GM12878 (cell line): ENCODE results near the gene SYNGR4. TPM values are rescaled to one million over a fixed set of nuclear protein-coding genes. Genes with fewer than 3 reads are reported as not detected.

ENCODE experiments used
- ATAC-seq: fragments of 200-7000 bp; cut with Tn5 transposase; 3 replicates; pipeline ENCODE4 v1.9.1; 2020; ENCODE audit warnings: mild to moderate bottlenecking, moderate library complexity
- BruUV-seq: library from RNA; stranded (reverse); fragments of 400-500 nt; replicated peaks from 2 replicates; lab custom pipeline; 2021; lab: Mats Ljungman, UMichigan
- CTCF ChIA-PET: fragments of 300-600 bp; sonication (Branson Sonifier 250); formaldehyde crosslinking; extraction: SDS; loops from one replicate; lab custom pipeline; 2021; ENCODE audit warnings: inconsistent platforms; lab: Yijun Ruan, JAX
- POLR2A ChIA-PET: fragments of 350-600 bp; formaldehyde crosslinking; extraction: SDS; loops from one replicate; lab custom pipeline; 2021; ENCODE audit warnings: inconsistent platforms; lab: Charles Lee
- RAD21 ChIA-PET: fragments of 300-600 bp; sonication (Branson Sonifier 250); formaldehyde crosslinking; loops from one replicate; lab custom pipeline; 2023; ENCODE audit warnings: antibody characterized with exemption; ENCODE audit not compliant: unreplicated experiment; lab: Charles Lee
- SMC1A ChIA-PET: fragments of 300-600 bp; sonication (Branson Sonifier 250); formaldehyde crosslinking; loops from one replicate; lab custom pipeline; 2023; ENCODE audit not compliant: unreplicated experiment, uncharacterized antibody; lab: Charles Lee
- DNase-seq: peaks from one replicate; pipeline ENCODE4 v3.0.0-alpha.2; 2011; ENCODE audit warnings: low read depth, low spot score
- FAIRE-seq: peaks from 3 replicates; lab custom pipeline; 2011; peaks lifted over from hg19 to GRCh38; lab: Jason Lieb, UNC
- H2AFZ ChIP-seq: 2 replicates; pipeline ENCODE4 v1.6.0; 2011; ENCODE audit warnings: low read depth, low read length, control low read depth; ENCODE audit not compliant: control insufficient read depth
- H3K27ac ChIP-seq: 2 replicates; pipeline ENCODE4 v1.5.1; 2011; ENCODE audit warnings: control low read depth; ENCODE audit not compliant: control insufficient read depth, insufficient read depth
- H3K27me3 ChIP-seq, 2 experiments: replicated peaks in 1 of 2; 2 replicates each; pipeline versions ENCODE4 v1.6.0 to v1.6.1; 2011; ENCODE audit warnings: low read length in 1 of 2; ENCODE audit not compliant: control insufficient read depth in 2 of 2, insufficient read depth in 2 of 2
- H3K36me3 ChIP-seq, 2 experiments: 2 replicates each; pipeline ENCODE4 v1.5.1; 2011; ENCODE audit warnings: low read length in 1 of 2; ENCODE audit not compliant: control insufficient read depth in 2 of 2, insufficient read depth in 2 of 2
- H3K4me1 ChIP-seq: 2 replicates; pipeline ENCODE4 v1.6.1; 2011; ENCODE audit warnings: mild to moderate bottlenecking, low read length, moderate library complexity, mixed read lengths; ENCODE audit not compliant: control insufficient read depth, insufficient read depth
- H3K4me2 ChIP-seq: 2 replicates; pipeline ENCODE4 v1.6.0; 2011; ENCODE audit warnings: control low read depth; ENCODE audit not compliant: control insufficient read depth, insufficient read depth
- H3K4me3 ChIP-seq: fragments of 200-600 bp; sonication (generic); 2 replicates; pipeline ENCODE4 v1.5.1; 2016
- H3K79me2 ChIP-seq: 2 replicates; pipeline ENCODE4 v1.6.0; 2011; ENCODE audit warnings: low read length; ENCODE audit not compliant: control insufficient read depth, insufficient read depth
- H3K9ac ChIP-seq: 2 replicates; pipeline ENCODE4 v1.8.0; 2011; ENCODE audit warnings: low read length, control low read depth, mixed read lengths; ENCODE audit not compliant: control insufficient read depth, insufficient read depth
- H3K9me3 ChIP-seq: replicated peaks from 3 replicates; pipeline ENCODE4 v1.5.1; 2011; ENCODE audit warnings: mild to moderate bottlenecking, low read length; ENCODE audit not compliant: control insufficient read depth, insufficient read depth
- H4K20me1 ChIP-seq: 2 replicates; pipeline ENCODE4 v1.6.0; 2011; ENCODE audit not compliant: control insufficient read depth, insufficient read depth
- RUNX3 ChIP-seq: IDR thresholded peaks from 2 replicates; pipeline ENCODE4 v1.6.1; 2012; ENCODE audit warnings: low read length, inconsistent platforms
- SIX5 ChIP-seq: IDR thresholded peaks from 2 replicates; pipeline ENCODE4 v1.6.1; 2011; ENCODE audit warnings: mild to moderate bottlenecking, low read depth, low read length, moderate library complexity; ENCODE audit not compliant: severe bottlenecking
- ZNF687 ChIP-seq: fragments of 450-650 bp; IDR thresholded peaks from 2 replicates; pipeline ENCODE4 v1.6.1; 2017; ENCODE audit warnings: mild to moderate bottlenecking, moderate library complexity
- WGBS: methylation state at CpG from one replicate; pipeline ENCODE4 v1.1.6; 2016; ENCODE audit warnings: low lambda C conversion rate; ENCODE audit not compliant: insufficient replicate concordance, insufficient coverage; ENCODE audit errors: missing lambda C conversion rate; 5-methylcytosine and 5-hydroxymethylcytosine counted together
- in situ Hi-C: fragments of 300-500 bp; cut with MboI; formaldehyde crosslinking; loops from 9 replicates; pipeline ENCODE4 v1.14.3; 2018; ENCODE audit warnings: mixed read lengths
- intact Hi-C: fragments of 100-400 bp; cut with micrococcal nuclease; formaldehyde crosslinking; loops from one replicate; pipeline ENCODE4 v1.14.2; 2022; ENCODE audit not compliant: unreplicated experiment
- polyA plus RNA-seq, 11 experiments: library from polyadenylated mRNA; depleted of rRNA in 4 of 11; unstranded in 6 of 11; stranded (reverse) in 5 of 11; fragments of >200 nt; fragmentation: Nextera tagmentation in 4 of 11; fragmentation: Illumina TruSeq in 1 of 11; extraction: Ambion mirVana in 4 of 11; extraction: Trizol in 1 of 11; gene quantifications; 1 replicate in 1 of 11; 2 replicates in 10 of 11; pipeline versions ENCODE4 v1.2.1 to v1.2.3, GENCODE V29; 2011 to 2016; ENCODE audit warnings: inconsistent platforms in 2 of 11, missing spikeins in 2 of 11, low read depth in 1 of 11
- total RNA-seq, 4 experiments: library from RNA; depleted of rRNA in 3 of 4; stranded (reverse); fragments of >200 nt in 3 of 4; fragmentation: Illumina TruSeq in 1 of 4; extraction: Trizol in 1 of 4; gene quantifications; 2 replicates each; pipeline versions ENCODE4 v1.2.1 to v1.2.3, GENCODE V29; 2013 to 2021

SYNGR4 gene
- total and polyA plus RNA-seq, 10 of the 15 experiments (the other 5 are each of a cell fraction or from before 2014, with no cell fraction given), result 0.08 to 0.72 (median 0.17) TPM; not detected in 6

- peaks cover 11% of the 10 kb centered on the region for H3K4me1 ChIP-seq
- no peak for TF ChIP-seq ZNF687
- peak; percentile 61 for TF ChIP-seq SIX5
- peak; percentile 58 for TF ChIP-seq RUNX3
- H3K79me2 ChIP-seq, result no peaks in the 10 kb centered on the region
- H3K9ac ChIP-seq, result no peak overlapping the region
- intact Hi-C loops, result no loop called here
- ATAC-seq (peak; percentile 48), DNase-seq (no peak), FAIRE-seq (no peak)
- no peaks in the 10 kb centered on the region for H3K9me3 ChIP-seq
- ChIA-PET CTCF (interaction anchor here (0.6 to 2.7 kb wide), 2 partner anchors 9 to 201 kb away, joined by 3 to 17 read pairs; partner anchors contain the start of gene KDELR1), RAD21 (no interaction called here), SMC1A (no interaction called here), POLR2A (interaction anchor here (0.8 to 1.3 kb wide), 2 partner anchors 9 to 37 kb away, joined by 3 read pairs; partner anchors contain the start of gene KDELR1)
- no peak overlapping the region for H3K4me3 ChIP-seq
- H4K20me1 ChIP-seq, result no peaks in the 10 kb centered on the region
- no TSS peak for BruUV-seq
- in situ Hi-C loops, result no loop called here
- H3K4me2 ChIP-seq, result no peak overlapping the region; the same call in 1 of the 2 replicates
- 39% methylated on average over 14 of the region's 14 CpGs for WGBS
- peaks cover 3 to 5% of the 10 kb centered on the region in 2 experiments; a peak in 3 of 4 replicates for H3K27me3 ChIP-seq
- no peaks in the 10 kb centered on the region for H3K36me3 ChIP-seq
- peak overlapping the region; percentile 28; the same call in 1 of the 2 replicates for H2AFZ ChIP-seq
- H3K27ac ChIP-seq, result no peak overlapping the region
Measured at GRCh38 chr19:48400018-48400742, 36.0 kb downstream of the SYNGR4 start.
